ENCODE data around the gene RTF2.

- TF ChIP-seq EZH2phosphoT487 (IDR thresholded peaks at IDR 0.05; ENCODE audit: insufficient read depth, low read depth), result no peak
- TF ChIP-seq EZH2 (IDR thresholded peaks at IDR 0.05; ENCODE audit: insufficient read depth, poor library complexity, severe bottlenecking), result no peak
Measured at GRCh38 chr20:56445130-56445529, 23.3 kb upstream of the RTF2 start.
